Mucosa of rectum (tissue), 2 donors: ENCODE measurements around the gene KRTAP9-8.

Source experiments
- H3K27ac ChIP-seq, 2 donors: one replicate each; pipeline ENCODE4 v1.7.0; 2013; ENCODE audit warnings: inconsistent platforms in 2 of 2, low read depth in 2 of 2, low read length in 2 of 2
- H3K27me3 ChIP-seq, 2 donors: one replicate each; pipeline ENCODE4 v1.7.0; 2013; ENCODE audit warnings: low read length in 2 of 2; ENCODE audit not compliant: control insufficient read depth in 2 of 2, insufficient read depth in 2 of 2
- H3K36me3 ChIP-seq, 2 donors: one replicate each; pipeline ENCODE4 v1.7.0; 2013; ENCODE audit warnings: low read length in 2 of 2; ENCODE audit not compliant: control insufficient read depth in 2 of 2, insufficient read depth in 2 of 2
- H3K4me1 ChIP-seq, 2 donors: one replicate each; pipeline ENCODE4 v1.7.0; 2013; ENCODE audit warnings: low read length in 2 of 2, mild to moderate bottlenecking in 1 of 2; ENCODE audit not compliant: control insufficient read depth in 2 of 2, insufficient read depth in 2 of 2
- H3K4me3 ChIP-seq, 2 donors: one replicate each; pipeline ENCODE4 v1.7.0; 2013; ENCODE audit warnings: low read length in 2 of 2
- H3K9ac ChIP-seq, 2 donors: one replicate each; pipeline ENCODE4 v1.7.0; 2013; ENCODE audit warnings: low read length in 2 of 2, low read depth in 1 of 2, mild to moderate bottlenecking in 1 of 2
- H3K9me3 ChIP-seq, 2 donors: one replicate each; pipeline ENCODE4 v1.7.0; 2013; ENCODE audit warnings: low read length in 2 of 2; ENCODE audit not compliant: control insufficient read depth in 2 of 2
- donor health status: healthy.
- donor health status: Normal muscosa, but diverticular disease.

The KRTAP9-8 gene

GRCh38 chr17:41278176-41278955 lies 40.6 kb downstream of the KRTAP9-8 start:
- H3K9ac ChIP-seq = no peak overlapping the region

GRCh38 chr17:41284043-41284442 lies 46.2 kb downstream of the KRTAP9-8 start:
- no peak overlapping the region for H3K4me3 ChIP-seq
- H3K27me3 ChIP-seq = peaks cover 0 to 2% of the 10 kb centered on the region in 2 donors
- no peak overlapping the region for H3K27ac ChIP-seq
- H3K4me1 ChIP-seq = no peaks in the 10 kb centered on the region
- no peak overlapping the region for H3K9ac ChIP-seq
- H3K36me3 ChIP-seq = no peaks in the 10 kb centered on the region
- H3K9me3 ChIP-seq = no peaks in the 10 kb centered on the region

More at GRCh38 chr17:41278176-41278955, 40.6 kb downstream of the KRTAP9-8 start:
- no peaks in the 10 kb centered on the region for H3K4me1 ChIP-seq
- no peaks in the 10 kb centered on the region for H3K36me3 ChIP-seq
- H3K9me3 ChIP-seq = no peaks in the 10 kb centered on the region
- no peak overlapping the region for H3K27ac ChIP-seq
- peaks cover 0 to 5% of the 10 kb centered on the region in 2 donors for H3K27me3 ChIP-seq
- H3K4me3 ChIP-seq = no peak overlapping the region

GRCh38 chr17:41284546-41284945 lies 46.7 kb downstream of the KRTAP9-8 start:
- Histone ChIP-seq H3K4me1 (no peaks in the 10 kb centered on the region), H3K4me3 (no peak overlapping the region), H3K27ac (no peak overlapping the region), H3K27me3 (peaks cover 0 to 2% of the 10 kb centered on the region in 2 donors), H3K36me3 (no peaks in the 10 kb centered on the region), H3K9ac (no peak overlapping the region), H3K9me3 (no peaks in the 10 kb centered on the region)

GRCh38 chr17:41287050-41287449 lies 49.3 kb downstream of the KRTAP9-8 start:
- no peak overlapping the region for H3K27ac ChIP-seq
- H3K9me3 ChIP-seq = no peaks in the 10 kb centered on the region
- H3K27me3 ChIP-seq = peaks cover 0 to 6% of the 10 kb centered on the region in 2 donors
- no peak overlapping the region for H3K4me3 ChIP-seq
- H3K36me3 ChIP-seq = no peaks in the 10 kb centered on the region
- no peak overlapping the region for H3K9ac ChIP-seq
- H3K4me1 ChIP-seq = no peaks in the 10 kb centered on the region
